Activated T-helper 17 cell treated with anti-CD3 and anti-CD28 coated beads, Interleukin-2, amount 50 U/mL, for 72 hours (primary cell): ENCODE data around the gene C3orf52. TPM values are rescaled to one million over a fixed set of nuclear protein-coding genes. Genes with fewer than 3 reads are reported as not detected.

ENCODE experiments used
- ATAC-seq: fragments of 150-1000 bp; cut with Tn5 transposase; replicated peaks from 2 replicates; pipeline ENCODE4 v1.10.0; 2021; ENCODE audit warnings: mild to moderate bottlenecking, moderate library complexity
- H3K27ac Mint-ChIP-seq: one replicate; pipeline ENCODE4 v1.8.0; 2022; ENCODE audit warnings: mixed read lengths
- H3K27me3 Mint-ChIP-seq: one replicate; pipeline ENCODE4 v1.8.0; 2022; ENCODE audit warnings: mixed read lengths
- H3K36me3 Mint-ChIP-seq: one replicate; pipeline ENCODE4 v1.8.0; 2022; ENCODE audit warnings: low read depth, mild to moderate bottlenecking, mixed read lengths
- H3K4me1 Mint-ChIP-seq: one replicate; pipeline ENCODE4 v1.8.0; 2022; ENCODE audit warnings: mixed read lengths
- H3K4me3 Mint-ChIP-seq: one replicate; pipeline ENCODE4 v1.8.0; 2022; ENCODE audit warnings: mild to moderate bottlenecking, mixed read lengths
- H3K9me3 Mint-ChIP-seq: one replicate; pipeline ENCODE4 v1.8.0; 2022; ENCODE audit warnings: mixed read lengths
- total RNA-seq, 2 donors: library from RNA; stranded (reverse); gene quantifications; one replicate each; pipeline ENCODE4 v1.2.3, GENCODE V29; 2022

The C3orf52 gene
- total RNA-seq, 2 donors from 2014 or later: 9.9 to 14.5 TPM

- Mint-ChIP-seq H3K36me3 (no peaks in the 10 kb centered on the region), H3K9me3 (peaks cover under 1% of the 10 kb centered on the region), H3K4me3 (peak overlapping the region; percentile 61), H3K27me3 (no peaks in the 10 kb centered on the region), H3K4me1 (peaks cover 11% of the 10 kb centered on the region), H3K27ac (peak overlapping the region; percentile 53)
- ATAC-seq: peak; percentile 98
Observed at GRCh38 chr3:112074616-112075497, 11.3 kb upstream of the C3orf52 start.

DNA sequence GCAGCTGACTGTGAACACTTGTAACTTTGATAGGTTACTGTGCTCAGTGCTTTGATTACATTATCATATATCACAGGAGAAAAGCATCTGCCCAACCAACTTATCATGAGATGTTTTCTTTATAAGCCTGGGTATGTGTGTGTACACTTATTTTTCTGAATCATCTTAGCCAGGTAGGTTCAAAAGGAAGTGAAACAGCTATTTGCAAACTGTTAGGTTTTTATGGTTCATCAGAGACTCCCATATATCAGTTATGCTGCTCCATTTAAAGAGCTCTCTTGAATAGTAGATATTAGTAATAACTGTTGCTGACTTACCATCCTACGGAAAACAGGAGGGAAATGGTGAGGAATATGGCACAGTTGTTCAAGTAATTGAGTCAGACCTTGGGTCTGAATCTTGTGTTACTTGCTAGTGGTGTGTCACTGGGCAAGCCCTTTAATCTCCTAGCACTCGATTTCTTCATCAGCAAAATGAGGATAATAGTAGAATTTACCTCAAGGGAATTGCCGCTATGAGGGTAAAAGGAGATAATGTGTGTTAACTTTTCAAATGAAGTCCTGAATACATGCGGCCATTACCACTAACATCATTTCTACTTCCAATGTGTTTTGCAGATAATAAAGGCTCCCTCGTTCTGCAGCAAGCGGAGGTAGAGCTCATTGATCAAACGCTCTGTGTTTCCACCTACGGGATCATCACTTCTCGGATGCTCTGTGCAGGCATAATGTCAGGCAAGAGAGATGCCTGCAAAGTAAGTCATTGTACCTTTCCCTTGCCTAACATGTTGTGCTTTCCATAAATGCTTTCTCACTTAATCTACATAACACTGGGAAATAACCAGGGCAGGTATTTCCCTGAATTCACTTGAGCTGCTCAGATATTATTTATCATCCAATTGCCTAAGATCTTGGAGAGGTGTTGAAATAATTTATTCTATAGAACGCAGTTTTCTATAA lies 7.8 kb upstream of the C3orf52 start:
- no peak for ATAC-seq
- H3K4me1 Mint-ChIP-seq: peaks cover 11% of the 10 kb centered on the region
- H3K36me3 Mint-ChIP-seq: no peaks in the 10 kb centered on the region
- H3K4me3 Mint-ChIP-seq: no peak overlapping the region
- H3K27me3 Mint-ChIP-seq: no peaks in the 10 kb centered on the region
- H3K9me3 Mint-ChIP-seq: no peaks in the 10 kb centered on the region
- no peak overlapping the region for H3K27ac Mint-ChIP-seq

GRCh38 chr3:112083239-112083638 lies 3.0 kb upstream of the C3orf52 start:
- Mint-ChIP-seq H3K4me3 (no peak overlapping the region), H3K27me3 (no peaks in the 10 kb centered on the region), H3K4me1 (peaks cover 21% of the 10 kb centered on the region), H3K9me3 (no peaks in the 10 kb centered on the region), H3K27ac (no peak overlapping the region), H3K36me3 (no peaks in the 10 kb centered on the region)
- no peak for ATAC-seq

DNA sequence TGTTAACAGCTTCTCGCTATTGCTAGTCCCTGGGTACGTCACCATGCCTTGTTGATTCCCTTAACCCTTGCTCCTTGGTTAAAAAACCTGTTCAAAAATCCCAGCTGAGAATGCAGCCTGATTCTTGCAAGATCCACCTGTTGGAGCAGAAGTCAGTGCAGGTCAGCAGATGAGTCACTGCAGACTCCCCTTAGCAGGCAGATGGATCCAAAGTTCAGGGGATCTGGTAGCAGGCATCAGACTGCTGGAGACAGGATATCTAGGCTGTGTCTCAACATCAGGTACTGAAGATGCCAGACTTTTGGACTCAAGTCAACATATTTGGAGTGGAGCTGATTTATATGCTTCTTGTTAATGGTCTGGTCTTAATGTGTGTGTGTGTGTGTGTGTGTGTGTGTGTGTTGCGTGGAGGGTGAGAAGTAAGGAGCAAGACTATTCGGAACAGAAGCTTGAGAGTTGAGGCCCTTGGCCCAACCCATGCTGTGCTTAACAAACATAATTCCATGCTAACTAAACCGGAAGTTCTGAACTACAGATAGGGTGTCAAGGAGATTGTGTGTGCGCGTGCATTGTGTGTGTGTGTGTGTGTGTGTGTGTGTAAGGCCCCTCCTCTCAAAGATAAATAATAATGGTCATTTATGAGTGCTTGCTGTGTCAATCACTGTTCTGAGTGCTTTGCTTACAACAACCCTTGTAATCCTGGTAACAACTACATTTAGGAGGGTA lies 1.0 kb upstream of the C3orf52 start:
- Mint-ChIP-seq H3K27me3 (no peaks in the 10 kb centered on the region), H3K27ac (peak overlapping the region; percentile 76), H3K9me3 (no peaks in the 10 kb centered on the region), H3K36me3 (no peaks in the 10 kb centered on the region), H3K4me1 (peaks cover 27% of the 10 kb centered on the region), H3K4me3 (peak overlapping the region; percentile 91)
- no peak for ATAC-seq

- Mint-ChIP-seq H3K27ac (peak overlapping the region; percentile 76), H3K4me3 (peak overlapping the region; percentile 91), H3K27me3 (no peaks in the 10 kb centered on the region), H3K9me3 (no peaks in the 10 kb centered on the region), H3K4me1 (peaks cover 27% of the 10 kb centered on the region), H3K36me3 (no peaks in the 10 kb centered on the region)
- ATAC-seq: peak; percentile 3
Observed at GRCh38 chr3:112085735-112086075, 484 bp upstream of the C3orf52 start.

GRCh38 chr3:112086875-112087524 lies 811 bp downstream of the C3orf52 start:
- no peaks in the 10 kb centered on the region for H3K27me3 Mint-ChIP-seq
- peaks cover 27% of the 10 kb centered on the region for H3K4me1 Mint-ChIP-seq
- H3K9me3 Mint-ChIP-seq: no peaks in the 10 kb centered on the region
- peak overlapping the region; percentile 91 for H3K4me3 Mint-ChIP-seq
- no peak for ATAC-seq
- H3K27ac Mint-ChIP-seq: peak overlapping the region; percentile 76
- no peaks in the 10 kb centered on the region for H3K36me3 Mint-ChIP-seq

DNA sequence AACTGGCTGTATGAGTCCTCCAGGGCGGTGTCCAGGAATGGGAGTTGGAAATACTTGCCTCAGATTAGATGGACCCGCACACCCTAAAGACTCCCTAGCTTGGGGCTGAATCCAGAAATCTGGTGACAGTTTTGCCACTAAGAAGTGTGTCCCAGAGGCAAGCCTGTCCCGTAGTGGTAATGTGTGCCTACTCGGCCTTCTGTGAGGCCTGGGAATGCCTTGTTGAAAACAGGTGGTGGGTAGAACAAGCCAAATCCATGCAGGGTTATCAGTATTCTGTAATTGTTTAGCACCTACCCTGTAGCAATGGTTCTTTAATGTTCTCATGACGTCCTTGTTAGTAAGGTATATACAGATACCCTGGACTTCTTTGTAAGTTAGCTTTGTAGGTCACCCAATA lies 1.6 kb downstream of the C3orf52 start:
- H3K4me3 Mint-ChIP-seq: peak overlapping the region; percentile 91
- no peaks in the 10 kb centered on the region for H3K36me3 Mint-ChIP-seq
- ATAC-seq: no peak
- no peaks in the 10 kb centered on the region for H3K27me3 Mint-ChIP-seq
- peaks cover 33% of the 10 kb centered on the region for H3K4me1 Mint-ChIP-seq
- no peaks in the 10 kb centered on the region for H3K9me3 Mint-ChIP-seq
- H3K27ac Mint-ChIP-seq: peak overlapping the region; percentile 19

DNA sequence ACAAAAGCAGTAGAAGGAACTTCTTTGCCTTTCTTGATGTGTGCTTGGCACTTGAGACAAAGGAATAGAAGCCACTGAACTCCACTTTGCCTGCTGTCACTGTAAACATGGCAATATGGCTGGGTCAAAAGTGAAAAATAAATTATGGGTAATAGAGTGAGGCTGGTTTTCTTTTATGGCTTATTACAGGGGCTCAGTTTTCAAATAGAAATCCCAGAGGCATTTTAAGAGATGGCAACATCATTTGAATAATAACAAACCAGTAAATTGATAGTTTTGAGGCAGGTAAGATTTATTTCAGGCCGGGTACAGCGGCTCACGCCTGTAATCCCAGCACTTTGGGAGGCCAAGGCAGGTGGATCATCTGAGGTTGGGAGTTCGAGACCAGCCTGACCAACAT lies 2.8 kb downstream of the C3orf52 start:
- no peaks in the 10 kb centered on the region for H3K9me3 Mint-ChIP-seq
- no peak overlapping the region for H3K27ac Mint-ChIP-seq
- ATAC-seq: no peak
- H3K36me3 Mint-ChIP-seq: peaks cover 5% of the 10 kb centered on the region
- no peak overlapping the region for H3K4me3 Mint-ChIP-seq
- peaks cover 36% of the 10 kb centered on the region for H3K4me1 Mint-ChIP-seq
- H3K27me3 Mint-ChIP-seq: no peaks in the 10 kb centered on the region

DNA sequence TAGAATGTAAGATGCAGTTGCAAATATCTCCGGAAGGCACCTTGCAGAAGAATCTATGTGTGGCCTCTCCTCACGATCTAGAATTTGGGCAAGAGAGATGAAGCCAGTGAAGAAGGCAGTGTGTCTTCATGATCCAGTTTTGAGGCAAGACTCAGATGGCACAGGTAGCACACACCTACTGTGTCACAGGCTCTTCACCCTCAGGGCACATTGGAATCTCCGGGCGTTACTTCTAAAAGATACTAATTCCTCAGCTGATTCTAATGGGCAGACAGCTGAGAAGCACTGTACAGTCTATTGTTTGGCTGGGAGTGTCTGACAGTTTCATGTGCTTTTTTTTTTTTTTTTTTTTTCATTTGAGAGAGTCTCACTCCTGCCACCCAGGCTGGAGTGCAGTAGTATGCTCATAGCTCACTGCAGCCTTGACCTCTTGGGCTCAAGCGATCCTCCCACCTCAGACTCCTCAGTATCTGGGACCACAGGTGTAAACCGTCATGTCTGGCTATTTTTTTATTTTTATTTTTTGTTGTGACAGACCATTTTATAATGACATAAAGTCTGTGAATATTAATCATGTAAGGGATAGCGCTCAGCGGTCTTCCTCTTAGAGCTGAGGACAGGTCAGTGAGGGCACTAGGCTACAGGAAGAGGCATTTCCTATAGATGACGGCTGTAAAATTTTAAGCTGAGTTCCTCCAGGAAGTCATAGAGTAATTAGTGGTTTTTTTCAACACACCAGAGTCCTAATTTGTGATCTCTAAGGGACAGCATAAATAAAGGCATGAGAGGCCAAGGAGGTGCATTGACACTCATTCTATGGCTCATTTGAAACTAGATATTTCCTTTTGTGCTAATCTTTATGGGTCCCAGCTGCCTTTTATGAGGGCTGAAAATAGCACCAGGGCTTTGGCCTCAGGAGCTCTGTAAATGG lies 4.0 kb downstream of the C3orf52 start:
- H3K27me3 Mint-ChIP-seq: no peaks in the 10 kb centered on the region
- H3K36me3 Mint-ChIP-seq: peaks cover 17% of the 10 kb centered on the region
- H3K27ac Mint-ChIP-seq: no peak overlapping the region
- no peaks in the 10 kb centered on the region for H3K9me3 Mint-ChIP-seq
- H3K4me1 Mint-ChIP-seq: peaks cover 31% of the 10 kb centered on the region
- ATAC-seq: no peak
- no peak overlapping the region for H3K4me3 Mint-ChIP-seq

DNA sequence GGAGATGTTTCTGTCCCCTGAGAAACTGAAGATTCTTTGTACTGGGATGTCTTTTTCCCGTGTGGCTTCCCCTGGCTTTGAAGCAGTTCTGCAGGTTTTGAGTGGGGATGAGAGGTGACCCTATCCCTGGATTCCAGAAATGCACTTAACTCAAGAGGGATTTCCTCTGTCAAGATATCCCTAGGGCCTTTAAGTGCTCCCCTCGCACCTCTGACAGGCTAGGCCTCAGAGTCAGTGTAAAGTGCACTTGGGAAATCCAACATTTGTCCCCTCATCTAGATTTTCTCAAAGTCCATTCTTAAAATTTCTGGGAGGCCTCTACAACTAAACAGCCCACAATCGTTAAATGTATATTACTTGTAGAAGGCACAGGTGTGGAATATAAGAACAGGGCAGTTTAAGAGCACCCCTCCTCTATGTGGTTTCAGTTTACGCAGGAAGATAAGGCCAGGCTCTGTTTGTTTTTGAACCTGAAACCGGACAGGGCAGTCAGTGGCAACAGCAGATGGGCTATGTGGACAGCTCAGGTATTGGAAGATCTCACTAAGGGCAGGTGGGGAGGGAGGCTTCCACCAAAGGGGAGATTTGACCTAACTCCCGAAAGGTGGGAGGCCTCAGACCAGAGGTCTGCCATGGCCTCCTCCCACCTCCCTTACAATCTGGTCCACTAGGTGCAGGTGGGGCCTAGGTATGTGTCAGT lies 4.8 kb downstream of the C3orf52 start:
- H3K36me3 Mint-ChIP-seq: peaks cover 24% of the 10 kb centered on the region
- H3K4me3 Mint-ChIP-seq: no peak overlapping the region
- no peaks in the 10 kb centered on the region for H3K27me3 Mint-ChIP-seq
- peaks cover 31% of the 10 kb centered on the region for H3K4me1 Mint-ChIP-seq
- ATAC-seq: no peak
- peak overlapping the region; percentile 51 for H3K27ac Mint-ChIP-seq
- H3K9me3 Mint-ChIP-seq: no peaks in the 10 kb centered on the region

DNA sequence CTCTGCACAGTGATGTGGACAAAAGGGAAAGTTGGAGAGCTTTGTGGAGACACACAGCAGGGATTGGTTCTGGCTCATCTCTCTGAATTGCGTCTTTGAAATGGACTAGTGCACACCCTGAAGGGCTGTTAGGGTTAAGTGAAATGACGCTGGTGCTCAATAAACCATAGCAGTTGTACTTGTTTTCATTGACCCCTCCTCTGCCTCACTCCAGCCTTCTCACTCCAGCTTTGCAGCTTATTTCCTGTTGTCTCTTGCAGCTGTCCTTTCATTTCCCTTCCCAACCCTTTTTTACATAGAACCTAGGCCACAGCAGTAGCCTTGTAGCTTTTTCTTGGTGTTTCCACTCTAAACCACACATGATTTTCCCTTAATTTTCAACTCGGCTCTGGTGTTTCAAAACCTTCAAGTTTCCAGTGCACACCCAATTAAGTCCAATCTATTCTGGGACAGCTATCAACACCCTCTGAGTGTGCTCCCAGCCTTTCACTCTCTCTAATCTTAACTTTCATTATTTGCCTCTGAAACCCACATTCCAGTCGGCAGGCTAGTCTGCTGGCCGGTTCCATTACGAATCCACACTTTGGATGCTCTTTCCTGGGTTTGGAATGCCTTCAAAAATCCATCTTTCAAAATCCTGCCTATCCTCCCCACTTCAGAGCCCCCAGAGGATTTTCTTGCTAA lies 6.4 kb downstream of the C3orf52 start:
- peak overlapping the region; percentile 4 for H3K27ac Mint-ChIP-seq
- ATAC-seq: no peak
- H3K9me3 Mint-ChIP-seq: no peaks in the 10 kb centered on the region
- peaks cover 28% of the 10 kb centered on the region for H3K4me1 Mint-ChIP-seq
- H3K36me3 Mint-ChIP-seq: peaks cover 24% of the 10 kb centered on the region
- no peaks in the 10 kb centered on the region for H3K27me3 Mint-ChIP-seq
- peak overlapping the region; percentile 25 for H3K4me3 Mint-ChIP-seq

- Mint-ChIP-seq H3K9me3 (no peaks in the 10 kb centered on the region), H3K36me3 (peaks cover 24% of the 10 kb centered on the region), H3K4me1 (peaks cover 27% of the 10 kb centered on the region), H3K4me3 (peak overlapping the region; percentile 25), H3K27ac (peak overlapping the region; percentile 4), H3K27me3 (no peaks in the 10 kb centered on the region)
- no peak for ATAC-seq
Observed at GRCh38 chr3:112093180-112093522, 7.0 kb downstream of the C3orf52 start.
